ENCODE measurements around the gene RNF148. TPM values are rescaled to one million over a fixed set of nuclear protein-coding genes. Genes with fewer than 3 reads are reported as not detected.

RNF148 gene
- total RNA-seq, 2 experiments from 2014 or later = not detected

- H3K27me3 Mint-ChIP-seq (ENCODE audit: low read depth) = no peaks in the 10 kb centered on the region
- intact Hi-C loops (cut with micrococcal nuclease) = no loop called here
- no peaks in the 10 kb centered on the region for H3K36me3 Mint-ChIP-seq (ENCODE audit: low read depth)
- H3K4me3 Mint-ChIP-seq = no peak overlapping the region
- H3K4me1 Mint-ChIP-seq (ENCODE audit: low read depth) = no peaks in the 10 kb centered on the region
- H3K27ac Mint-ChIP-seq = no peak overlapping the region
- H3K9me3 Mint-ChIP-seq = peaks cover 1% of the 10 kb centered on the region
- CTCF ChIA-PET = no interaction called here
- no peak for DNase-seq
Measured at GRCh38 chr7:122715183-122715582, 12.5 kb upstream of the RNF148 start.

- Mint-ChIP-seq H3K9me3 (no peaks in the 10 kb centered on the region), H3K36me3 (ENCODE audit: low read depth) (no peaks in the 10 kb centered on the region), H3K4me1 (ENCODE audit: low read depth) (no peaks in the 10 kb centered on the region), H3K4me3 (no peak overlapping the region), H3K27me3 (ENCODE audit: low read depth) (no peaks in the 10 kb centered on the region), H3K27ac (no peak overlapping the region)
- CTCF ChIA-PET = no interaction called here
- no peak for DNase-seq
- intact Hi-C loops (cut with micrococcal nuclease) = no loop called here
Measured at GRCh38 chr7:122710916-122711315, 8.2 kb upstream of the RNF148 start.

GRCh38 chr7:122709930-122710646 lies 7.4 kb upstream of the RNF148 start:
- intact Hi-C loops (cut with micrococcal nuclease) = no loop called here
- Mint-ChIP-seq H3K27ac (no peak overlapping the region), H3K4me1 (ENCODE audit: low read depth) (no peaks in the 10 kb centered on the region), H3K36me3 (ENCODE audit: low read depth) (no peaks in the 10 kb centered on the region), H3K4me3 (no peak overlapping the region), H3K9me3 (no peaks in the 10 kb centered on the region), H3K27me3 (ENCODE audit: low read depth) (no peaks in the 10 kb centered on the region)
- CTCF ChIA-PET = no interaction called here
- DNase-seq = no peak

GRCh38 chr7:122706836-122707235 lies 4.1 kb upstream of the RNF148 start:
- intact Hi-C loops (cut with micrococcal nuclease) = no loop called here
- no peak for DNase-seq
- CTCF ChIA-PET = no interaction called here
- no peaks in the 10 kb centered on the region for H3K36me3 Mint-ChIP-seq (ENCODE audit: low read depth)
- peaks cover 3% of the 10 kb centered on the region for H3K9me3 Mint-ChIP-seq
- no peak overlapping the region for H3K4me3 Mint-ChIP-seq
- H3K27me3 Mint-ChIP-seq (ENCODE audit: low read depth) = no peaks in the 10 kb centered on the region
- H3K4me1 Mint-ChIP-seq (ENCODE audit: low read depth) = no peaks in the 10 kb centered on the region
- no peak overlapping the region for H3K27ac Mint-ChIP-seq

GRCh38 chr7:122699017-122699416 lies 3.7 kb downstream of the RNF148 start, which contains the start of gene RNF133:
Gene RNF133, minus strand, starts transcription at chr7:122699117. Its CDS starts 199 bp downstream, at chr7:122698918.
- intact Hi-C loops (cut with micrococcal nuclease) = no loop called here
- DNase-seq = no peak
- H3K36me3 Mint-ChIP-seq (ENCODE audit: low read depth) = no peaks in the 10 kb centered on the region

GRCh38 chr7:122695816-122696215 lies 6.9 kb downstream of the RNF148 start:
- intact Hi-C loops (cut with micrococcal nuclease) = no loop called here
- CTCF ChIA-PET = no interaction called here
- H3K4me1 Mint-ChIP-seq (ENCODE audit: low read depth) = no peaks in the 10 kb centered on the region
- no peaks in the 10 kb centered on the region for H3K27me3 Mint-ChIP-seq (ENCODE audit: low read depth)
- H3K27ac Mint-ChIP-seq = no peak overlapping the region
- H3K36me3 Mint-ChIP-seq (ENCODE audit: low read depth) = no peaks in the 10 kb centered on the region
- no peak overlapping the region for H3K4me3 Mint-ChIP-seq
- DNase-seq = no peak
- peaks cover 10% of the 10 kb centered on the region for H3K9me3 Mint-ChIP-seq

More at GRCh38 chr7:122699017-122699416, 3.7 kb downstream of the RNF148 start, which contains the start of gene RNF133:
- H3K9me3 Mint-ChIP-seq = peaks cover 8% of the 10 kb centered on the region
- H3K4me1 Mint-ChIP-seq (ENCODE audit: low read depth) = no peaks in the 10 kb centered on the region
- no peaks in the 10 kb centered on the region for H3K27me3 Mint-ChIP-seq (ENCODE audit: low read depth)
- H3K4me3 Mint-ChIP-seq = no peak within 1 kb of the TSS
- CTCF ChIA-PET = no interaction called here
- H3K27ac Mint-ChIP-seq = no peak within 1 kb of the TSS

GRCh38 chr7:122694697-122695096 lies 8.0 kb downstream of the RNF148 start:
- intact Hi-C loops (cut with micrococcal nuclease) = no loop called here
- Mint-ChIP-seq H3K9me3 (peaks cover 8% of the 10 kb centered on the region), H3K4me1 (ENCODE audit: low read depth) (no peaks in the 10 kb centered on the region), H3K27ac (no peak overlapping the region), H3K27me3 (ENCODE audit: low read depth) (no peaks in the 10 kb centered on the region), H3K36me3 (ENCODE audit: low read depth) (no peaks in the 10 kb centered on the region), H3K4me3 (no peak overlapping the region)
- CTCF ChIA-PET = interaction anchor here (0.6 kb wide), 1 partner anchor 46 kb away, joined by 4 read pairs; no protein-coding TSS in a partner anchor
- no peak for DNase-seq

GRCh38 chr7:122692769-122693309 lies 9.9 kb downstream of the RNF148 start:
- Mint-ChIP-seq H3K4me1 (ENCODE audit: low read depth) (no peaks in the 10 kb centered on the region), H3K27me3 (ENCODE audit: low read depth) (no peaks in the 10 kb centered on the region), H3K27ac (no peak overlapping the region), H3K9me3 (peaks cover 7% of the 10 kb centered on the region), H3K4me3 (no peak overlapping the region), H3K36me3 (ENCODE audit: low read depth) (no peaks in the 10 kb centered on the region)
- no peak for DNase-seq
- CTCF ChIA-PET = no interaction called here
- intact Hi-C loops (cut with micrococcal nuclease) = no loop called here

GRCh38 chr7:122691569-122692235 lies 11.0 kb downstream of the RNF148 start:
- Mint-ChIP-seq H3K27ac (no peak overlapping the region), H3K4me3 (no peak overlapping the region), H3K36me3 (ENCODE audit: low read depth) (no peaks in the 10 kb centered on the region), H3K27me3 (ENCODE audit: low read depth) (no peaks in the 10 kb centered on the region), H3K4me1 (ENCODE audit: low read depth) (no peaks in the 10 kb centered on the region), H3K9me3 (peaks cover 7% of the 10 kb centered on the region)
- no peak for DNase-seq
- CTCF ChIA-PET = no interaction called here
- intact Hi-C loops (cut with micrococcal nuclease) = no loop called here

- no peaks in the 10 kb centered on the region for H3K36me3 Mint-ChIP-seq (ENCODE audit: low read depth)
- intact Hi-C loops (cut with micrococcal nuclease) = no loop called here
- peaks cover 5% of the 10 kb centered on the region for H3K9me3 Mint-ChIP-seq
- DNase-seq = no peak
- H3K27ac Mint-ChIP-seq = no peak overlapping the region
- CTCF ChIA-PET = no interaction called here
- no peaks in the 10 kb centered on the region for H3K4me1 Mint-ChIP-seq (ENCODE audit: low read depth)
- no peaks in the 10 kb centered on the region for H3K27me3 Mint-ChIP-seq (ENCODE audit: low read depth)
- no peak overlapping the region for H3K4me3 Mint-ChIP-seq
Measured at GRCh38 chr7:122689346-122690109, 13.2 kb downstream of the RNF148 start.

GRCh38 chr7:122688400-122688998 lies 14.2 kb downstream of the RNF148 start:
- CTCF ChIA-PET = no interaction called here
- peaks cover 5% of the 10 kb centered on the region for H3K9me3 Mint-ChIP-seq
- intact Hi-C loops (cut with micrococcal nuclease) = no loop called here
- no peaks in the 10 kb centered on the region for H3K27me3 Mint-ChIP-seq (ENCODE audit: low read depth)
- no peaks in the 10 kb centered on the region for H3K36me3 Mint-ChIP-seq (ENCODE audit: low read depth)
- no peak for DNase-seq
- no peak overlapping the region for H3K27ac Mint-ChIP-seq
- H3K4me3 Mint-ChIP-seq = no peak overlapping the region
- no peaks in the 10 kb centered on the region for H3K4me1 Mint-ChIP-seq (ENCODE audit: low read depth)

GRCh38 chr7:122686360-122686878 lies 16.3 kb downstream of the RNF148 start:
- no peak overlapping the region for H3K4me3 Mint-ChIP-seq
- no peak for DNase-seq
- no peaks in the 10 kb centered on the region for H3K27me3 Mint-ChIP-seq (ENCODE audit: low read depth)
- no peaks in the 10 kb centered on the region for H3K36me3 Mint-ChIP-seq (ENCODE audit: low read depth)
- intact Hi-C loops (cut with micrococcal nuclease) = no loop called here
- H3K9me3 Mint-ChIP-seq = peaks cover 3% of the 10 kb centered on the region
- no peak overlapping the region for H3K27ac Mint-ChIP-seq
- H3K4me1 Mint-ChIP-seq (ENCODE audit: low read depth) = no peaks in the 10 kb centered on the region
- CTCF ChIA-PET = no interaction called here
